IPS DF 4.7 (cell line): ENCODE measurements around the gene TMEFF1.

ENCODE experiments used
- DNase-seq: peaks from one replicate; pipeline ENCODE4 v3.0.0-alpha.2; 2013; ENCODE audit warnings: low spot score; ENCODE audit errors: extremely low read depth

TMEFF1 gene

GRCh38 chr9:100600521-100601079 is 127.7 kb downstream of the TMEFF1 start:
- DNase-seq, result no peak

GRCh38 chr9:100601216-100601615 is 128.3 kb downstream of the TMEFF1 start:
- DNase-seq, result peak; percentile 38

GRCh38 chr9:100602342-100602801 is 129.4 kb downstream of the TMEFF1 start:
- DNase-seq, result peak; percentile 76

GRCh38 chr9:100605405-100605804 is 132.5 kb downstream of the TMEFF1 start:
- no peak for DNase-seq

- no peak for DNase-seq
Measured at GRCh38 chr9:100619194-100619593, 146.2 kb downstream of the TMEFF1 start.

GRCh38 chr9:100619665-100620064 is 146.7 kb downstream of the TMEFF1 start:
- DNase-seq, result no peak

- DNase-seq, result no peak
Measured at GRCh38 chr9:100623969-100624368, 151.0 kb downstream of the TMEFF1 start.

- no peak for DNase-seq
Measured at GRCh38 chr9:100626949-100627348, 154.0 kb downstream of the TMEFF1 start.
